ENCODE results near the gene TRPM1. TPM values are rescaled to one million over a fixed set of nuclear protein-coding genes. Genes with fewer than 3 reads are reported as not detected.

Gene TRPM1
- total RNA-seq, 2 experiments from 2014 or later, result not detected

GRCh38 chr15:31127596-31128261 lies 26.2 kb upstream of the TRPM1 start:
- ChIA-PET CTCF (ENCODE audit: unreplicated experiment) (interaction anchor here (0.6 to 1.3 kb wide), 2 partner anchors 281 to 307 kb away, joined by 3 read pairs; no protein-coding TSS in a partner anchor), POLR2A (no interaction called here)
- H3K4me3 ChIP-seq (ENCODE audit: low read depth, low read length, poor library complexity, severe bottlenecking), result no peak overlapping the region
- H3K27ac ChIP-seq (ENCODE audit: low read depth, low read length, poor library complexity, severe bottlenecking), result no peak overlapping the region
- no peaks in the 10 kb centered on the region for H3K9me2 ChIP-seq (ENCODE audit: insufficient read depth, low read length)
- no peaks in the 10 kb centered on the region for H4K20me1 ChIP-seq (ENCODE audit: insufficient read depth, low read length)
- intact Hi-C loops (cut with micrococcal nuclease; ENCODE audit: unreplicated experiment), result loop anchor here (2.0 to 5.0 kb wide), 3 partner anchors 135 to 327 kb away; partner anchors contain the start of gene MTMR10
- H3K4me2 ChIP-seq (ENCODE audit: low read length), result no peak overlapping the region
- no TSS peak for BruUV-seq (replicated peaks)
- H3K36me3 ChIP-seq (ENCODE audit: insufficient read depth, low read length), result no peaks in the 10 kb centered on the region
- H2AFZ ChIP-seq (ENCODE audit: low read length), result no peak overlapping the region
- no peak for DNase-seq (ENCODE audit: low spot score)
- TF ChIP-seq EZH2phosphoT487 (IDR thresholded peaks at IDR 0.05; ENCODE audit: borderline replicate concordance, low read depth, low read length) (no peak), CTCF (conservative IDR thresholded peaks at IDR 0.05; ENCODE audit: low read length) (no peak)
- no peaks in the 10 kb centered on the region for H3K9me3 ChIP-seq (ENCODE audit: low read length)
- peaks cover 5% of the 10 kb centered on the region for H3K4me1 ChIP-seq (ENCODE audit: insufficient read depth, low read length, poor library complexity, severe bottlenecking)
- H3K79me2 ChIP-seq (ENCODE audit: insufficient read depth, low read depth, low read length), result no peaks in the 10 kb centered on the region

GRCh38 chr15:31125061-31125460 lies 23.5 kb upstream of the TRPM1 start:
- no peak for DNase-seq (ENCODE audit: low spot score)
- Histone ChIP-seq H3K79me2 (ENCODE audit: insufficient read depth, low read depth, low read length) (no peaks in the 10 kb centered on the region), H3K4me1 (ENCODE audit: insufficient read depth, low read length, poor library complexity, severe bottlenecking) (peaks cover 5% of the 10 kb centered on the region), H2AFZ (ENCODE audit: low read length) (no peak overlapping the region), H3K36me3 (ENCODE audit: insufficient read depth, low read length) (no peaks in the 10 kb centered on the region), H3K4me3 (ENCODE audit: low read depth, low read length, poor library complexity, severe bottlenecking) (no peak overlapping the region), H4K20me1 (ENCODE audit: insufficient read depth, low read length) (no peaks in the 10 kb centered on the region), H3K4me2 (ENCODE audit: low read length) (no peak overlapping the region), H3K27ac (ENCODE audit: low read depth, low read length, poor library complexity, severe bottlenecking) (no peak overlapping the region), H3K9me3 (ENCODE audit: low read length) (no peaks in the 10 kb centered on the region), H3K9me2 (ENCODE audit: insufficient read depth, low read length) (no peaks in the 10 kb centered on the region)
- CTCF ChIA-PET (ENCODE audit: unreplicated experiment), result no interaction called here
- POLR2A ChIA-PET, result interaction anchor here (0.7 kb wide), 1 partner anchor 18 kb away, joined by 3 read pairs; no protein-coding TSS in a partner anchor
- intact Hi-C loops (cut with micrococcal nuclease; ENCODE audit: unreplicated experiment), result loop anchor here (5.0 kb wide), 1 partner anchor 133 kb away; the partner anchor contains the start of gene MTMR10
- TF ChIP-seq CTCF (conservative IDR thresholded peaks at IDR 0.05; ENCODE audit: low read length), result no peak
- TF ChIP-seq EZH2phosphoT487 (IDR thresholded peaks at IDR 0.05; ENCODE audit: borderline replicate concordance, low read depth, low read length), result no peak
- no TSS peak for BruUV-seq (replicated peaks)

GRCh38 chr15:31116423-31117030 lies 15.0 kb upstream of the TRPM1 start:
- no TSS peak for BruUV-seq (replicated peaks)
- no peaks in the 10 kb centered on the region for H3K4me1 ChIP-seq (ENCODE audit: insufficient read depth, low read length, poor library complexity, severe bottlenecking)
- intact Hi-C loops (cut with micrococcal nuclease; ENCODE audit: unreplicated experiment), result no loop called here

More at GRCh38 chr15:31116423-31117030, 15.0 kb upstream of the TRPM1 start:
- Histone ChIP-seq H3K9me2 (ENCODE audit: insufficient read depth, low read length) (no peaks in the 10 kb centered on the region), H2AFZ (ENCODE audit: low read length) (no peak overlapping the region), H3K36me3 (ENCODE audit: insufficient read depth, low read length) (no peaks in the 10 kb centered on the region), H3K9me3 (ENCODE audit: low read length) (no peaks in the 10 kb centered on the region), H4K20me1 (ENCODE audit: insufficient read depth, low read length) (no peaks in the 10 kb centered on the region), H3K4me3 (ENCODE audit: low read depth, low read length, poor library complexity, severe bottlenecking) (no peak overlapping the region), H3K79me2 (ENCODE audit: insufficient read depth, low read depth, low read length) (no peaks in the 10 kb centered on the region), H3K4me2 (ENCODE audit: low read length) (no peak overlapping the region), H3K27ac (ENCODE audit: low read depth, low read length, poor library complexity, severe bottlenecking) (no peak overlapping the region)
- POLR2A ChIA-PET, result interaction anchor here (0.6 kb wide), 1 partner anchor 1539 kb away, joined by 3 read pairs; no protein-coding TSS in a partner anchor
- no peak for DNase-seq (ENCODE audit: low spot score)
- CTCF ChIA-PET (ENCODE audit: unreplicated experiment), result no interaction called here
- TF ChIP-seq EZH2phosphoT487 (IDR thresholded peaks at IDR 0.05; ENCODE audit: borderline replicate concordance, low read depth, low read length) (no peak), CTCF (conservative IDR thresholded peaks at IDR 0.05; ENCODE audit: low read length) (no peak)

All from OCI-LY7 (cell line).